ENCODE data around the gene TSKU.

DNA sequence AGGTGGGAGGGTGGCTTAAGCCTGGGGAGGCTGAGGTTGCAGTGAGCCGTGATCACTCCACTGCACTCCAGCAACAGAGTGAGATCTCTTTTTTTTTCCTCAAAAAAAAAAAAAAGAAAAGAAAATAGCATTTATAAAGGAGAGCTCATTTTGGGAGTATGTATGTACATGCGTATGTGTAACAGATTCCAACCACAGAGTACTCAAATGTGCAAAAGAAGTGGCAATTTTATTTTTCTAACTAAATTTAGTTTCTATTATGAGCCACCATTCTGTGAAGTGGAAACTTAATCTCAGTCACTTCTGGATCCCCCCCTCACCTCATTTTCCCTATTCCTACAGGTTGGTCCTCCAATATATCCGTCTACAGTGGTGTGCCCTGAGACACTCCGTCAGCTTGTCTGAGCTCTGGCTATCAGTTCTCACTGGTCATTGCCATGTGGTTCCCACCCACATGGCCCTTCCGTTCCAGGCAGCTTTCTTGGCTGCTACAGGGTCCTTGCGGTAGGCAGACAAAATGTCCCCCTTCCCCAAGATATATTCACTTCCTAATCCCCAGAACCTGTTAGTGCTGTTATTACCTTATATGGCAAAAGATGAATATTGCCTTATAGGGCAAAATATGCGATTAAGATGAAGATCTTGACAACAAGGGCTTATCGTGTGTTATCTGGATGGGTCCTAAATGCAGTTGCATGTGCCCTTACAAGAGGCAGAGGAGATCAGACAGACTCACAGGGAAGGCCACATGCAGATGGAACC lies 35.8 kb upstream of the TSKU start:
- TF ChIP-seq, protein P1, sequence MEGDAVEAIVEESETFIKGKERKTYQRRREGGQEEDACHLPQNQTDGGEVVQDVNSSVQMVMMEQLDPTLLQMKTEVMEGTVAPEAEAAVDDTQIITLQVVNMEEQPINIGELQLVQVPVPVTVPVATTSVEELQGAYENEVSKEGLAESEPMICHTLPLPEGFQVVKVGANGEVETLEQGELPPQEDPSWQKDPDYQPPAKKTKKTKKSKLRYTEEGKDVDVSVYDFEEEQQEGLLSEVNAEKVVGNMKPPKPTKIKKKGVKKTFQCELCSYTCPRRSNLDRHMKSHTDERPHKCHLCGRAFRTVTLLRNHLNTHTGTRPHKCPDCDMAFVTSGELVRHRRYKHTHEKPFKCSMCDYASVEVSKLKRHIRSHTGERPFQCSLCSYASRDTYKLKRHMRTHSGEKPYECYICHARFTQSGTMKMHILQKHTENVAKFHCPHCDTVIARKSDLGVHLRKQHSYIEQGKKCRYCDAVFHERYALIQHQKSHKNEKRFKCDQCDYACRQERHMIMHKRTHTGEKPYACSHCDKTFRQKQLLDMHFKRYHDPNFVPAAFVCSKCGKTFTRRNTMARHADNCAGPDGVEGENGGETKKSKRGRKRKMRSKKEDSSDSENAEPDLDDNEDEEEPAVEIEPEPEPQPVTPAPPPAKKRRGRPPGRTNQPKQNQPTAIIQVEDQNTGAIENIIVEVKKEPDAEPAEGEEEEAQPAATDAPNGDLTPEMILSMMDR (IDR thresholded peaks at IDR 0.05), result no peak
- TF ChIP-seq POLR2A (IDR thresholded peaks at IDR 0.05), result no peak
